Omental fat pad (tissue), 4 donors: ENCODE data around the gene ACTMAP. TPM values are rescaled to one million over a fixed set of nuclear protein-coding genes. Genes with fewer than 3 reads are reported as not detected.
"Not testable (repeated sequence)": the region's sequence is repeated elsewhere in the genome, so short reads cannot be mapped to it uniquely, and the experiment has no call there.

Experiments used
- ATAC-seq: fragments of 150-250 bp; one replicate; pipeline ENCODE4 v1.9.1; 2016; ENCODE audit warnings: mild to moderate bottlenecking, moderate library complexity; ENCODE audit not compliant: low FRiP score
- DNase-seq: peaks from one replicate; pipeline ENCODE4 v3.0.0-alpha.2; 2019; ENCODE audit warnings: low spot score
- CTCF ChIP-seq, 3 donors: fragments of 450-650 bp; IDR thresholded peaks; one replicate each; pipeline ENCODE4 v1.5.1; 2016 to 2017; ENCODE audit warnings: antibody characterized with exemption in 3 of 3, mild to moderate bottlenecking in 3 of 3, moderate library complexity in 2 of 3
- total RNA-seq, 4 donors: library from RNA; depleted of rRNA; stranded (reverse); fragments of >200 nt; gene quantifications; one replicate each; pipeline ENCODE4 v1.1.0, GENCODE V29; 2016

ACTMAP gene
- total RNA-seq, 4 donors from 2014 or later, result 3.2 to 3.8 (median 3.5) TPM

- no peak for TF ChIP-seq CTCF (IDR thresholded peaks at IDR 0.05)
- DNase-seq (no peak), ATAC-seq (no peak)
Observed at GRCh38 chr19:40775632-40776022, 25.4 kb upstream of the ACTMAP start.

GRCh38 chr19:40774916-40775631 lies 24.8 kb upstream of the ACTMAP start, which contains the start of gene MIA:
Gene MIA (plus strand): TSS chr19:40775521. CDS start chr19:40775543, 22 bp downstream.
- DNase-seq (no peak), ATAC-seq (no peak)
- TF ChIP-seq CTCF (IDR thresholded peaks at IDR 0.05), result no peak

GRCh38 chr19:40771101-40771862 lies 21.0 kb upstream of the ACTMAP start:
- ATAC-seq, DNase-seq: not testable (repeated sequence)

GRCh38 chr19:40768869-40769268 lies 18.6 kb upstream of the ACTMAP start:
- TF ChIP-seq CTCF (IDR thresholded peaks at IDR 0.05), result no peak
- no peak for ATAC-seq

GRCh38 chr19:40766385-40766784 lies 16.1 kb upstream of the ACTMAP start:
- not testable (repeated sequence) for ATAC-seq, DNase-seq

More at GRCh38 chr19:40768869-40769268, 18.6 kb upstream of the ACTMAP start:
- no peak for DNase-seq

- DNase-seq (no peak), ATAC-seq (no peak)
- TF ChIP-seq CTCF (IDR thresholded peaks at IDR 0.05), result no peak
Observed at GRCh38 chr19:40763963-40764362, 13.7 kb upstream of the ACTMAP start.

- ATAC-seq (no peak), DNase-seq (no peak)
- TF ChIP-seq CTCF (IDR thresholded peaks at IDR 0.05), result no peak
Observed at GRCh38 chr19:40763526-40763925, 13.2 kb upstream of the ACTMAP start.
